RWPE2 (cell line): ENCODE results near the gene MEX3A.
A peak's percentile ranks its signal among the peaks of the same experiment; 100 is the strongest.

Experiments
- ATAC-seq: fragments of 200-7000 bp; cut with Tn5 transposase; 3 replicates; pipeline ENCODE4 v1.9.1; 2021; ENCODE audit warnings: low read depth
- DNase-seq: peaks from one replicate; pipeline ENCODE4 v3.0.0-alpha.2; 2020; ENCODE audit warnings: low spot score
- H3K27ac ChIP-seq: fragments of 450-650 bp; 2 replicates; pipeline ENCODE4 v1.5.1; 2017; ENCODE audit warnings: mild to moderate bottlenecking; ENCODE audit not compliant: poor library complexity, severe bottlenecking
- H3K27me3 ChIP-seq: fragments of 250-450 bp; sonication (Bioruptor Pico); 2 replicates; pipeline ENCODE4 v1.5.1; 2021; ENCODE audit warnings: mild to moderate bottlenecking, moderate library complexity; ENCODE audit not compliant: insufficient read depth, poor library complexity, severe bottlenecking
- H3K36me3 ChIP-seq: fragments of 250-450 bp; sonication (Bioruptor Pico); 2 replicates; pipeline ENCODE4 v1.5.1; 2020; ENCODE audit warnings: low read depth, mild to moderate bottlenecking, moderate library complexity
- H3K4me1 ChIP-seq: fragments of 250-450 bp; sonication (Bioruptor Pico); 2 replicates; pipeline ENCODE4 v1.5.1; 2021; ENCODE audit warnings: mild to moderate bottlenecking, moderate library complexity; ENCODE audit not compliant: insufficient read depth, poor library complexity, severe bottlenecking
- H3K4me3 ChIP-seq: fragments of 250-450 bp; sonication (Bioruptor Pico); 2 replicates; pipeline ENCODE4 v1.5.1; 2021; ENCODE audit warnings: mild to moderate bottlenecking, moderate library complexity; ENCODE audit not compliant: severe bottlenecking
- H3K9me3 ChIP-seq: fragments of 250-450 bp; sonication (Bioruptor Pico); 2 replicates; pipeline ENCODE4 v1.5.1; 2021; ENCODE audit warnings: mild to moderate bottlenecking, moderate library complexity; ENCODE audit not compliant: severe bottlenecking
- TF ChIP-seq, protein P1 (sequence below): fragments of 450-650 bp; IDR thresholded peaks from one replicate; pipeline ENCODE4 v1.5.1; 2017; ENCODE audit warnings: mild to moderate bottlenecking, moderate library complexity; ENCODE audit not compliant: poor library complexity, severe bottlenecking

The MEX3A gene

DNA sequence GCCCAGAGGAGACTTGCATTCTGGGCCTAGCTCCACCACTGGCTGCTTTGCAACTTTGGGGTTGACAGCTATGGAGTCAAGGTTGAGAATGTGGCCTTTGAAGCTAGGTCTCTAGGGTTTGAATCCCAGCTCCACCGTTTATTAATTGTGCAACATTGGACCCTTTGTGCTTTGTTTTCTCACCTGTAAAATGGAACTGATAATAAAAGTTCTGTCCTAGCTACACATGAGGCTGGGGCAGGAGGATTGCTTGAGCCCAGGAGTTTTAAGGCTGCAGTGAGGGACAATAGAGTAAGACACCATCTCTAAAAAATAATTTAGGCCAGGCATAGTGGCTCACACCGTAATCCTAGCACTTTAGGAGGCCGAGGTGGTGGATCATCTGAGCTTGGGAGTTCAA, 17.0 kb upstream of the MEX3A start:
- TF ChIP-seq, protein P1, sequence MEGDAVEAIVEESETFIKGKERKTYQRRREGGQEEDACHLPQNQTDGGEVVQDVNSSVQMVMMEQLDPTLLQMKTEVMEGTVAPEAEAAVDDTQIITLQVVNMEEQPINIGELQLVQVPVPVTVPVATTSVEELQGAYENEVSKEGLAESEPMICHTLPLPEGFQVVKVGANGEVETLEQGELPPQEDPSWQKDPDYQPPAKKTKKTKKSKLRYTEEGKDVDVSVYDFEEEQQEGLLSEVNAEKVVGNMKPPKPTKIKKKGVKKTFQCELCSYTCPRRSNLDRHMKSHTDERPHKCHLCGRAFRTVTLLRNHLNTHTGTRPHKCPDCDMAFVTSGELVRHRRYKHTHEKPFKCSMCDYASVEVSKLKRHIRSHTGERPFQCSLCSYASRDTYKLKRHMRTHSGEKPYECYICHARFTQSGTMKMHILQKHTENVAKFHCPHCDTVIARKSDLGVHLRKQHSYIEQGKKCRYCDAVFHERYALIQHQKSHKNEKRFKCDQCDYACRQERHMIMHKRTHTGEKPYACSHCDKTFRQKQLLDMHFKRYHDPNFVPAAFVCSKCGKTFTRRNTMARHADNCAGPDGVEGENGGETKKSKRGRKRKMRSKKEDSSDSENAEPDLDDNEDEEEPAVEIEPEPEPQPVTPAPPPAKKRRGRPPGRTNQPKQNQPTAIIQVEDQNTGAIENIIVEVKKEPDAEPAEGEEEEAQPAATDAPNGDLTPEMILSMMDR: no peak
- ATAC-seq: no peak

DNA sequence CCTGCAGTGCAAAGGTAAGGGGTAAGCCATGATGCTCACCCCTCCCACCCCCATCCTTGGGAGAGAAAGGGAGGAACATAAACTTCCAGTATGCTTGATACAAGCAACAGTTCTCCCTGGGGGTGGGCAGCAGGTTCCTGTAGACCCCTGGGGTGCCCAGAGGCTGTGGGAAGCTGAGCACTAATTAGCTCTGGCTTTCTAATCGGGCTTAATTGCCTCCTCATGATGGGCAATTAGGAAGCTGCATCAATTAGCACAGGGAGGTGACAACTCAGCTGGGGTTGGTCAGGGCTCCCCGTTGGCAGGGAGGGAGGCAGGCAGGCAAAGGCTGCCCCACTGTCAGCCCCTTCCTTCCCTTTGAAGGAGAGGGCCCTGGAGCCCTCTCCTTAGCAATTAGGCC, 16.5 kb upstream of the MEX3A start:
- TF ChIP-seq, protein P1: no peak
- no peaks in the 10 kb centered on the region for H3K27me3 ChIP-seq
- H3K4me1 ChIP-seq: peaks cover 32% of the 10 kb centered on the region
- no peak for DNase-seq
- H3K36me3 ChIP-seq: no peaks in the 10 kb centered on the region
- no peak overlapping the region for H3K27ac ChIP-seq
- ATAC-seq: no peak
- H3K4me3 ChIP-seq: no peak overlapping the region
- H3K9me3 ChIP-seq: no peaks in the 10 kb centered on the region

More for the DNA sequence above, 17.0 kb upstream of the MEX3A start:
- DNase-seq: no peak
- H3K9me3 ChIP-seq: no peaks in the 10 kb centered on the region
- peaks cover 37% of the 10 kb centered on the region for H3K4me1 ChIP-seq
- no peak overlapping the region for H3K27ac ChIP-seq
- H3K36me3 ChIP-seq: no peaks in the 10 kb centered on the region
- H3K27me3 ChIP-seq: no peaks in the 10 kb centered on the region
- H3K4me3 ChIP-seq: no peak overlapping the region

DNA sequence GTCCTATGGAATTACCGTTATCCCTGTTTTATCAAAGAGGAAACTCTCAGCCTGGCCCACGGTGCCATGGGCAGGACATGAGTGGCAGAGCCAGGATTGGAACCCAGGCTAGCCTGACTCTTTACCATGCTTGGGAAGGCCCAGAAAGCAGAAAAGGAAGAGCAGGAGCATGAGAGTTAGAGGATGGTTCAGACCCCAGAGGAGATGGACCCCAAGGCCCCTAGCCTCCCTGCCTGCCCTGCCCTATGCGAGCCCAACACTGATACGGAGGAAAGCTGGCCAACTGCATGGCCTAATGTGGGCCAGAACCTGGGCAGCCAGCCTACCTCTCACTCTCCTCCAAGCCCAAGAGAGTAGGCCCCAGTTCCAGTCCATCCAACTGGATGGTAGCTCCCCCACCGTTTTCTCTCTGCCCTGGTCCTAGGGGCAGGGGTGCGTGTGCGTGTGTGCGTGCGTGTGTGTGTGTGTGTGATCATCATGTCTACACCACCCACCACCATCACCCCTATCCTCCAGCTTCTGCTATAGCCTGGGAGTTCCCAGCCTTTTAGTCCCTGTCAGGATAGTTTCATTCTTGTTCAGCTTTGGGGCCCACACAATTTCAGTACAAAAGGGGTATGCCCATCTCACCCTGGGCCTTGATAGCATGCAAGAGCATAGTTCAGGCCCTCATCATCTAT, 15.4 kb upstream of the MEX3A start:
- Histone ChIP-seq H3K27ac (peak overlapping the region; percentile 51), H3K4me1 (peaks cover 23% of the 10 kb centered on the region), H3K4me3 (no peak overlapping the region), H3K36me3 (no peaks in the 10 kb centered on the region), H3K27me3 (no peaks in the 10 kb centered on the region), H3K9me3 (no peaks in the 10 kb centered on the region)
- TF ChIP-seq, protein P1: no peak
- ATAC-seq (no peak), DNase-seq (no peak)

DNA sequence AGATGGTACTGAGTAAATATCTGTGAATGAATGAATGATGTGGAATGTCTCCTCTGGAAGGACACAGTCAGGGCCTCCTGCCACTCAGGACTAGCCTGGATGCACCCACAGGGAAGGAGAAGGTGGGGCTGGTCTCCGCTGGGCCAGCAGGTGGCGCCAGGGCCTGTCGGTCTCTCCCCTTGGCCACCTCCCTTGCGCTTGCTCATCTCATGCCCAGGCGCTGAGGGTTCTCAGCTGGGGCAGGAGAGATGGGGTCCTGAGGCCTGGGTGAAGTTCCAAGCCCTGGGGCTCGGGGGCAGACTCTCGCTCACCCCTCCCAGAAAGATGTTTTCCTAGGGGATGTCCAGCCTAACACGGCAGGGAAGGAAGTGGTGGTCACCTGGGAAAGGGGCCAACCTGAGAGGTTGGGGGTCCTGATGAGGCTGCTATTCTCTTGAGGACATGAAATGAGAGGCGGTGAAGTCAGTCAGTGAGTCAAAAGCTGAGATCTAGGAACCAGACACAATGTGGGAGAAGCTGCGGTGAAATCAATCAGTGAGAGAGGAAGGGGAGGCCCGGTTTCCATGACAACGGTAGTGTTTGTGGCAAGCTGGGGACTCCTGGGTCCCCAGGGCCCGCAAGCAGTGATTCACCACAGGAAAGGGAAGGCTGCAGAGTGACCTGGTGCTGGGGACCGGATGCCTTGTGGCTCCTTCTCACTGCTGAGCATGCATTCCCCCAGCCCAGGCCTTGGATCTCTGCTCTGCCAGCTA, 14.6 kb upstream of the MEX3A start:
- H3K27ac ChIP-seq: peak overlapping the region; percentile 51

More for the DNA sequence above, 14.6 kb upstream of the MEX3A start:
- Histone ChIP-seq H3K36me3 (no peaks in the 10 kb centered on the region), H3K4me3 (no peak overlapping the region), H3K9me3 (no peaks in the 10 kb centered on the region), H3K27me3 (no peaks in the 10 kb centered on the region), H3K4me1 (peaks cover 23% of the 10 kb centered on the region)
- peak; percentile 93 for ATAC-seq
- TF ChIP-seq, protein P1: peak; percentile 96
- peak; percentile 84 for DNase-seq
